Body of pancreas (tissue), 4 donors: Measurements from ENCODE around the gene ZNF727. TPM values are rescaled to one million over a fixed set of nuclear protein-coding genes. Genes with fewer than 3 reads are reported as not detected.
A peak's percentile ranks its signal among the peaks of the same experiment; 100 is the strongest.
"Not testable (repeated sequence)": the region's sequence is repeated elsewhere in the genome, so short reads cannot be mapped to it uniquely, and the experiment has no call there.

ENCODE experiments used
- ATAC-seq: fragments of 150-250 bp; one replicate; pipeline ENCODE4 v1.9.1; 2016
- DNase-seq, 4 donors: peaks; one replicate each; pipeline ENCODE4 v3.0.0-alpha.2; 2019
- H3K27ac ChIP-seq, 4 donors: fragments of 200-600 bp; sonication (generic); 1 replicate in 3 of 4; 2 replicates in 1 of 4; pipeline versions ENCODE4 v1.5.1 to v1.6.1; 2016 to 2019; ENCODE audit warnings: mild to moderate bottlenecking in 1 of 4, mixed read lengths in 1 of 4, moderate library complexity in 1 of 4
- H3K27me3 ChIP-seq, 2 donors: fragments of 200-600 bp; sonication (generic); one replicate each; pipeline ENCODE4 v1.6.0; 2016; ENCODE audit warnings: mild to moderate bottlenecking in 1 of 2
- H3K36me3 ChIP-seq, 2 donors: fragments of 200-600 bp; sonication (generic); replicated peaks in 1 of 2; 2 replicates each; pipeline ENCODE4 v1.5.1; 2016; ENCODE audit warnings: low read depth in 2 of 2; ENCODE audit not compliant: insufficient read depth in 1 of 2
- H3K4me1 ChIP-seq: fragments of 200-600 bp; sonication (generic); one replicate; pipeline ENCODE4 v1.6.0; 2016
- H3K4me3 ChIP-seq, 2 donors: fragments of 200-600 bp; sonication (generic); 1 replicate in 1 of 2; 2 replicates in 1 of 2; pipeline ENCODE4 v1.5.1; 2016 to 2019
- H3K9me3 ChIP-seq, 3 donors: fragments of 200-600 bp; sonication (generic); 1 replicate in 2 of 3; 2 replicates in 1 of 3; pipeline ENCODE4 v1.5.1; 2016
- POLR2A ChIP-seq, 3 donors: fragments of 450-650 bp; IDR thresholded peaks; one replicate each; pipeline ENCODE4 v1.6.1; 2016; ENCODE audit warnings: antibody characterized with exemption in 3 of 3, mild to moderate bottlenecking in 2 of 3
- WGBS, 2 donors: methylation state at CpG; one replicate each; pipeline ENCODE4 v1.1.5; 2017; 5-methylcytosine and 5-hydroxymethylcytosine counted together
- intact Hi-C: fragments of 100-400 bp; cut with DNase I; formaldehyde crosslinking; loops from one replicate; pipeline ENCODE4 v1.15.1; 2023
- total RNA-seq, 2 donors: library from RNA; depleted of rRNA; stranded (reverse); fragments of >200 nt; gene quantifications; one replicate each; pipeline ENCODE4 v1.1.0, GENCODE V29; 2016
- TF ChIP-seq, protein P1 (sequence below), 7 experiments: fragments of 450-650 bp in 4 of 7; fragments of 200-600 bp in 3 of 7; sonication (generic) in 3 of 7; IDR thresholded peaks; one replicate each; pipeline ENCODE4 v1.5.1; 2016 to 2019; ENCODE audit warnings: antibody characterized with exemption in 7 of 7

The ZNF727 gene
- 1 to 10 TPM; 2.1 to 8.2 TPM for total RNA-seq

GRCh38 chr7:64045301-64046040, at the start of gene ZNF727:
Gene ZNF727, plus strand, starts transcription at chr7:64045434. Its CDS starts 188 bp downstream, at chr7:64045622.
- peak; percentile 97 for ATAC-seq
- peaks cover 0 to 6% (median 0%) of the 10 kb centered on the region in 3 donors for H3K9me3 ChIP-seq
- H3K4me3 ChIP-seq: peak within 1 kb of the TSS; percentile 30 to 54
- H3K36me3 ChIP-seq: no peaks in the 10 kb centered on the region
- intact Hi-C loops: no loop called here
- DNase-seq: peak; percentile 53 to 85 (median 76)
- 5 to 11% methylated on average over 26 to 33 of the region's 33 CpGs for WGBS, 2 donors
- TF ChIP-seq, protein P1, sequence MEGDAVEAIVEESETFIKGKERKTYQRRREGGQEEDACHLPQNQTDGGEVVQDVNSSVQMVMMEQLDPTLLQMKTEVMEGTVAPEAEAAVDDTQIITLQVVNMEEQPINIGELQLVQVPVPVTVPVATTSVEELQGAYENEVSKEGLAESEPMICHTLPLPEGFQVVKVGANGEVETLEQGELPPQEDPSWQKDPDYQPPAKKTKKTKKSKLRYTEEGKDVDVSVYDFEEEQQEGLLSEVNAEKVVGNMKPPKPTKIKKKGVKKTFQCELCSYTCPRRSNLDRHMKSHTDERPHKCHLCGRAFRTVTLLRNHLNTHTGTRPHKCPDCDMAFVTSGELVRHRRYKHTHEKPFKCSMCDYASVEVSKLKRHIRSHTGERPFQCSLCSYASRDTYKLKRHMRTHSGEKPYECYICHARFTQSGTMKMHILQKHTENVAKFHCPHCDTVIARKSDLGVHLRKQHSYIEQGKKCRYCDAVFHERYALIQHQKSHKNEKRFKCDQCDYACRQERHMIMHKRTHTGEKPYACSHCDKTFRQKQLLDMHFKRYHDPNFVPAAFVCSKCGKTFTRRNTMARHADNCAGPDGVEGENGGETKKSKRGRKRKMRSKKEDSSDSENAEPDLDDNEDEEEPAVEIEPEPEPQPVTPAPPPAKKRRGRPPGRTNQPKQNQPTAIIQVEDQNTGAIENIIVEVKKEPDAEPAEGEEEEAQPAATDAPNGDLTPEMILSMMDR (IDR thresholded peaks at IDR 0.05): no peak
- peak in 2 of 3 donors; percentile 42 to 53 for TF ChIP-seq POLR2A (IDR thresholded peaks at IDR 0.05)
- H3K4me1 ChIP-seq: no peaks in the 10 kb centered on the region
- peak within 1 kb of the TSS in 3 of 4 donors; percentile 62 to 77 (median 71) for H3K27ac ChIP-seq
- H3K27me3 ChIP-seq: no peaks in the 10 kb centered on the region

DNA sequence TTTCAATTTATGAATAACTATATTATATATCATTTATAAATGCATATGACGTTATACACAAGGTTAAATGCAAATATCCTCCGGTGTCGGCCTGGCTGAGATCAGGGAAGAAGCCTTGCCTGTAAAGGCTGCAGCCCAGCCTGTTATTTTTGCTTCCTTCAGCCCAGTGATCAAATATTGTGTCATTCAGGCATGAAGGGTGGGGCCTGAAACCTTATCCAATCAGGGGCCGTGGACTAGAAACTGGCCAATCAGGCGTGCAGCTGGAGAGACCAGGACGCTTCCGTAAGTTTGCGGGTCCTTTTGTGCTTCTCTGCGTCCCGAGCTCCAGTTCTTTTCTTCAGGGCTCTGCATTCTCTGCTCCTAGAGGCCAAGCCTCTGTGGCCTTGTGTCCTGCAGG, 46.7 kb upstream of the ZNF727 start, which contains the start of gene ZNF722:
Gene ZNF722 (plus strand): TSS at position 301 of the 400 bp plus-strand sequence. CDS start 113 bp downstream, outside the sequence.
- no peaks in the 10 kb centered on the region for H3K36me3 ChIP-seq
- 74 to 83% methylated on average over 10 of the region's 10 CpGs for WGBS, 2 donors
- intact Hi-C loops: no loop called here
- TF ChIP-seq, protein P1 (IDR thresholded peaks at IDR 0.05): no peak
- TF ChIP-seq POLR2A (IDR thresholded peaks at IDR 0.05): no peak
- no peak for ATAC-seq
- H3K4me1 ChIP-seq: no peaks in the 10 kb centered on the region
- no peak within 1 kb of the TSS for H3K4me3 ChIP-seq
- H3K27me3 ChIP-seq: no peaks in the 10 kb centered on the region
- no peak for DNase-seq
- H3K27ac ChIP-seq: no peak within 1 kb of the TSS
- no peaks in the 10 kb centered on the region for H3K9me3 ChIP-seq

- DNase-seq, H3K4me1 ChIP-seq, H3K36me3 ChIP-seq, intact Hi-C loops, H3K27ac ChIP-seq, ATAC-seq, H3K4me3 ChIP-seq, H3K27me3 ChIP-seq: not testable (repeated sequence)
- 47 to 64% methylated on average over 2 of the region's 2 CpGs for WGBS, 2 donors
- peaks cover 0 to 31% (median 0%) of the 10 kb centered on the region in 3 donors for H3K9me3 ChIP-seq
These were observed 29.7 kb upstream of the ZNF727 start for GRCh38 chr7:64015496-64015895.

DNA sequence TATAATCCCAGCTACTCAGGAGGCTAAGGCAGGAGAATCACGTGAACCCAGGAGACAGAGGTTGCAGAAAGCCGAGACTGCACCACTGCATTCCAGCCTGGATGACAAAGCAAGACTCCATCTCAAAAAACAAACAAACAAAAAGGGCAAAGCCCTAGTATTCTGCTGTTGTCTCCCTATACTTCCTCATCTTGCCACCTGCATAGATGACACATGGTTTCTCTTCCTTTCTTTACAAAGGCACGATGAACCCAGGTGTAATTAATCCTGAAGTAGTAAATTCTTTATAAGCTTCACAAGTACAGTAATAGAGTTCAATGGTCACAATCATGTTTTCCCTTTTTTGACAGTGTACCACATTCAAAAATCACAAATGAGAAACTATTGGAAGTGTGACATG, 9.8 kb upstream of the ZNF727 start:
- H3K27ac ChIP-seq: no peak overlapping the region
- no peak for ATAC-seq
- intact Hi-C loops: no loop called here
- TF ChIP-seq POLR2A (IDR thresholded peaks at IDR 0.05): no peak
- TF ChIP-seq, protein P1 (IDR thresholded peaks at IDR 0.05): no peak
- no peaks in the 10 kb centered on the region for H3K27me3 ChIP-seq
- peaks cover 0 to 51% (median 0%) of the 10 kb centered on the region in 3 donors for H3K9me3 ChIP-seq
- H3K4me3 ChIP-seq: no peak overlapping the region
- H3K4me1 ChIP-seq: no peaks in the 10 kb centered on the region
- WGBS, 2 donors: 70 to 72% methylated on average over 3 of the region's 3 CpGs
- H3K36me3 ChIP-seq: no peaks in the 10 kb centered on the region
- no peak for DNase-seq

DNA sequence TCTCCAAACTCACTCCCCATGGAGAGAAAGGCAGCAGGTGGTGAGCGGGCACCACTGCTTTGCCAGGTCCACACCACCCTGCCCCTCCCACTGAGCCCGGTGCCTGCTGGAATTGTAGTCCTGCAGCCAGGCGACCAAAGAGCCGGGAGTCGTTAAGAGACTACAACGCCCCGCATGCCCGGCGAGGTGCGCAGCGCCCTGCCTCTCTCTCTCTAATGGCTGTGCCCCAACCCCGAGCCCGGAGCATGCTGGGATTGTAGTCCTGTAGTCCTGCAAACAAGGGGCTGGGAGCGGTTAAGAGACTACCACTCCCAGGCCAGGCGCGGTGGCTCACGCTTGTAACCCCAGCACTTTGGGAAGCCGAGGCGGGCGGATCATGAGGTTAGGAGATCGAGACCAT, 8.1 kb upstream of the ZNF727 start:
- peak in 1 of 4 donors; percentile 54 for DNase-seq
- 16 to 22% methylated on average over 14 to 21 of the region's 21 CpGs for WGBS, 2 donors
- no peak overlapping the region for H3K27ac ChIP-seq
- peaks cover 0 to 47% (median 0%) of the 10 kb centered on the region in 3 donors for H3K9me3 ChIP-seq
- intact Hi-C loops: no loop called here
- no peak for ATAC-seq
- no peaks in the 10 kb centered on the region for H3K4me1 ChIP-seq
- TF ChIP-seq, protein P1 (IDR thresholded peaks at IDR 0.05): no peak
- TF ChIP-seq POLR2A (IDR thresholded peaks at IDR 0.05): no peak
- H3K36me3 ChIP-seq: no peaks in the 10 kb centered on the region
- no peak overlapping the region for H3K4me3 ChIP-seq
- no peaks in the 10 kb centered on the region for H3K27me3 ChIP-seq
